GM18907 (cell line): ENCODE results near the gene RAB7B.

ENCODE experiments used
- ATAC-seq: cut with Tn5 transposase; IDR thresholded peaks from one replicate; pipeline ENCODE4 v1.9.1; 2021; ENCODE audit warnings: mild to moderate bottlenecking, moderate library complexity; ENCODE audit not compliant: unreplicated experiment

RAB7B gene

DNA sequence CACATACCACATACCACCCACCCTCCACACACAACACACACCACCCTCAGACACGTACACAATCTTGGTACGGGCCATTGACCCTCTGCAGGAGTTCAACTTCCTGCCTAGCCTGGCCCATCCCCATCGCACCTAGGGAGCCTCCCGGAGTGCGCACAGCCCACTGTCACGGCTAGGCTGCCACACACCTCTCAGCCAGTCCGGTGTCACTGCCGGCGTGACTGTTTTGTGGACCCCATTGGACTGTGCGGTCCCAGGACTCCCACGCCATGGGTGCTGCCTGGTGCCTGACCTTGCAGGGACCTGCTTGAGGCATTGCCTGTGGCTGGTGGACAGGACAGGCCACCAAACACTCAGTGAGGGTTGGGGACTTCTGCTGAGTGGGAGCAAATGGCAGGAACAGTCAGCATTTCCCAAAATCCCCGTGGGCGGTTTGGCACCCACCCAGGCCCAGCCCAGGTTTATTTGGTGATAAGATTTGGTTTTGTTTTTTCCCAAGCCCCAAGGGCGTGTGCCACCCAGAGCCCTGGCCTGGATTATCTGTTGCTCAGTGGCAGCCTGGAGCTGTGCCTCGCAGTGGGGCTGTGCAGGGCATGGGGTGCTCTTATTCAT is 27.7 kb downstream of the RAB7B start:
- no peak for ATAC-seq

DNA sequence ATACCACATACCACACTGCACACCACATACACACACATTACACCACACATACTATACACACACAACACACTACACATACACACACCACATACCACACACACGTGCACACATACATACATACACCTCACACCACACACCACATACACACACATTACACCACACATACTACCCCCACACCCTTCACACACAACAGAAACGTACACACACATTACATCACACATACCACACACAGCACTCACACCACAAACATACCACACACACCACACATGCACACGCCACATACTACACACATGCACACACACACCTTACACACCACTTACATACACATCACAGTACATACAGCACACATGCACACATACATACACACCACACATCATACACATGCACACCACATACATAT is 28.5 kb downstream of the RAB7B start:
- no peak for ATAC-seq

DNA sequence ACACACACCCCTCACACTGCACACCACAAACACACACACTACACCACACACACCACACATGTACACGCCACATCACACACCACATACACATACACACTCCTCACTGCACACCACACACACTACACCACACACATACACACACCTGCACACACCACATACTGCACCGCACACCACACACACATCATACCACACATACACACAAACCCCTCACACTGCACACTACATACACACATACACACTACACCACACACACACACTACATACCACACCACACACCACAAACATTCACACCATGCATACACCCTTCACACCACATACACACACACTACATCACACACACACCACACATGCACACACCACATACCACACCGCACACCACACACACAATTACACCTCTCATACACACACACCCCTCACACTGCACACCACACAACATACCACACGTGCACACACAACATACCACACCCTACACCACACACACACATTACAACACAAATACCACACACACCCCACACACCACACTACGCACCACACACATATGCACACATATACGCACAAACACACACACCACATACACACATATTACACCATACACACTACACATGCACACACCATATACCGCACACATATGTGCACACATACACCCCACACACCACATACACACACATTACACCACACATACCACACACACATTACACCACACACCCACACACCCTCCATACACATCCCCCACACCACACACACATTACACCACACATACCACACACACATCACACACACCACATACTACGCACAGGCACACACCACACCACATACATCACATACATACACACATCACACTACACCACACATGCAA is 29.6 kb downstream of the RAB7B start:
- no peak for ATAC-seq

DNA sequence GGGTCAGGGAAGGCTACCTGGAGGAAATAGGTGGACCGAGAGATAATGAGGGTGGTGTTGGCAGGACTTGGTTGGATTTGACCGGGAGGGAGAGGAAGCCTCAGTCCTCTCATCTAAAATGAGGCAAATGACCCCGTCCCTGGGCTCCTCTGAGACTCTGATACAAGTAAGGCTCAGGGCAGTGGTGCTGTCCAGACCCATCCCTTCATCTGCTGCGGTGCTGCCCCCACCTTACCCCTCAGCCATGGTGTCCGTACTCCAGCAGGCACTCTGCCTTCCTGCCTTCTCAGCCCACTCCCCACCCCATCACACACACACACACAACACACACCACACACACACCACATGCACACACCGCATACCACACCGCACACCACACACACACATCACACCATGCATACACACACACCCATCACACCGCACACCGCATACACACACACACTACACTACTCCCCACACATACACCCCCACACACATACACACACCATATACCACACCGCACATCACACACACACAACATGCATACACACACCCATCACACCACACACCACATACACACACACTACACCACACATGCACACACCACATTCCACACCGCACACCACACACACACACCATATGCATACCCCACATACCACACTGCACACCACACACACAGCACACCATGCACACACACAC is 30.6 kb downstream of the RAB7B start:
- ATAC-seq: no peak

DNA sequence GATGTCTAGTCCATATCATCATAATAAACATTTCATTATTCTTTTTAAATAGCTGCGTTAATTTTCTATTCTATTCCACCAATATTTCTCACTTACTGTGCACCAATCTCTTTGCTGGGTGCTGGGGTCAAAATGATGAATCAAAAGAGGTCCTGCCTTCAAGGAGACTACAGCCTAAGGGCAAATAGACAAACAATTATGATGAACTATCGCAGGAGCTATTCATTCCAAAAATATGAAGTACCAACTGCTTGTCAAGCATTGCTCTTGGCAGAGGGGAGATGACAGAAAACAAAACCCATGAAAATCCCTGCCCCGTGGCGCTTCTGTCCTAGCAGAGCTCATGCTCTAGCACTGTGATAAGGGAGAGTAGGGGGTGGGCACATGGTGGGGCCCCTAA is 31.1 kb downstream of the RAB7B start:
- ATAC-seq: no peak

DNA sequence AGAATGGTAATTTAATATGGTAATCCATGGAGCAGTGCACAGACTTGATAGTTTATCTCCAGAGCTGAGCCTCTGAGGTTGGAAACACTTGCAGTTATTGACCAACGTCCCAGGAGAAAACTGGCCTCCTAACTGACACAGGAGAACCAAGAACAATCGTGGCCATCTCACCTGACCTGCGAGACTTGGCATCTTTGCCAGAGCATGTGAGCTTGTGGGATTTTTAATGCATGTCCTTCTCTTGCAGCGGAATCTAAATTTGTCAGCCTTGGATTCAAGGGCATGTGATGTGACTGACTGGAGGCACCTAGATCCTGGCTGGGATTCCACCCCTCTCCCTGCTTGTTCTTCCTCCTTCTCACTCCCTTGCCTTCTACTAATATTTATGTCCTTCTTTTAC is 32.1 kb downstream of the RAB7B start:
- ATAC-seq: no peak

DNA sequence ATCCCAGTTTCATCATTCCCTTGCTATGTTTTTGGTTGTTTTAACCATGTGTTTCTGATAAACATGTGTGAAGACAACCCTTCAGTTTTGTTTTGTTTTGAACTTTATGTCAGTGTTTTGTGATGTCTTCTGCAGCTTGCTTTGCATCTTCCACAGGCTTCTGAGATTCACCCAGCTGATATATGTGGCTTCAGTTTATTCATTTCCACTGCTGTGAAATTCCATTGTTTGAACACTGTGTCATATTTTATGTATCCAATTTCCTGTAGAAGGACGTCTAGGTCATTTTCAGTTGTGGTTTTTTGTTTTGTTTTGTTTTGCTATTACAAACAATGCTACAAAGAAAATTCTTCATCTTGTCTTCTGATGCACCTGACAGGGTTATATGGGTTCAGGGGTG is 32.7 kb downstream of the RAB7B start:
- no peak for ATAC-seq

DNA sequence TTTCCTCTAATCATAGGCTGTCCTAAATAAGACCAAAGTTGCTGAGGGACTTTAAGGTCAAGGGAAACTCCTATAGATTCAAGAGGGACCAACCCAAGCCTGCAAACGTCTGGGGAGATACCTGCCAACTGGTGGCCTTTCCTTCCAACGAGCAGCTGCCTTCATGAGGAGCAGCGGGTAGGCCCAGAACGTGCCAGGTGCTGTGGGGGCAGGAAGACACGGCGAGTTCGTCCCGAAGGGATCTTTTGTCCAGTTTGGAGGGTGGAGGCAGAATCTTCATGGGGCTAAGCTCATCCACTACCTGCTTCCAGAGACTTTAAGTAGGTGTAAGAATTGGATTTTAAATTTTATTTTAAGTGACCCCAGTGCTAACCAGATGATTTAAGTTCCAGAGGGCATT is 34.0 kb downstream of the RAB7B start:
- ATAC-seq: no peak

DNA sequence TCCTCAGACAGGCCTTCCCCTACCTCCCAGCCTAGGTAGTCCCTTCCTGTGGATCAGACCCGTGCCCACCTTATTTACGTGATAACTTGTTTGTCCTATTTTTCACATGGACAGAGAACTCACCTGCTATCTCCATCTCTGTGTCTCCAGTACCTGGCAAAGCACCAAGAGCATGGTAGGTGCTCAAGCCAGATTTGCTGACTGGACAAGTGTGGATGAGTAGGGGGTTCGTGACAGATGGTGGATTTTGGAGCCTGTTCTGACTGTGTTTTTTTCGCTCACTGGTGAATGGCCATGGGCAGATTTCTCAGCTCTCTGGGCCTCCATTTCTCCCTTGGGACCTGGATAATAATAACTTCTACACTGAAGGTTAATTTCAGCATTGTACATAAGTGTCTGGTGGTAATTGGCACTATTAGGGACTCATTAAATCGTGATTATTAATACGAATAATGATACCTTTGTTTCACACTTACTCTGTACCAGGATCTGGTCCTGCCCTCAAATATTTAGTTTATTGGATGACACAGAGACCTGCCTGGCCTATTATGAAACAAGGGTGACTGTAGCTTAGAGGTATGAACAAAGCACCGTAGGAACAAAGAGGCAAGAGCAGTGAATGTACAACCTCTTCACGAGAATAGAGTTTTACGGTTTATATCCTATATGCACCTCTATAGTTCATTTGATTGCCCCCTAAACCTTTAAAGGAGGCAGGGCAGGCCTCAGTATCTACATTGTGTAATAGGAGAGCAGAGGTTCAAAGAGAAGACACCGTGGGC is 35.5 kb downstream of the RAB7B start:
- ATAC-seq: no peak

DNA sequence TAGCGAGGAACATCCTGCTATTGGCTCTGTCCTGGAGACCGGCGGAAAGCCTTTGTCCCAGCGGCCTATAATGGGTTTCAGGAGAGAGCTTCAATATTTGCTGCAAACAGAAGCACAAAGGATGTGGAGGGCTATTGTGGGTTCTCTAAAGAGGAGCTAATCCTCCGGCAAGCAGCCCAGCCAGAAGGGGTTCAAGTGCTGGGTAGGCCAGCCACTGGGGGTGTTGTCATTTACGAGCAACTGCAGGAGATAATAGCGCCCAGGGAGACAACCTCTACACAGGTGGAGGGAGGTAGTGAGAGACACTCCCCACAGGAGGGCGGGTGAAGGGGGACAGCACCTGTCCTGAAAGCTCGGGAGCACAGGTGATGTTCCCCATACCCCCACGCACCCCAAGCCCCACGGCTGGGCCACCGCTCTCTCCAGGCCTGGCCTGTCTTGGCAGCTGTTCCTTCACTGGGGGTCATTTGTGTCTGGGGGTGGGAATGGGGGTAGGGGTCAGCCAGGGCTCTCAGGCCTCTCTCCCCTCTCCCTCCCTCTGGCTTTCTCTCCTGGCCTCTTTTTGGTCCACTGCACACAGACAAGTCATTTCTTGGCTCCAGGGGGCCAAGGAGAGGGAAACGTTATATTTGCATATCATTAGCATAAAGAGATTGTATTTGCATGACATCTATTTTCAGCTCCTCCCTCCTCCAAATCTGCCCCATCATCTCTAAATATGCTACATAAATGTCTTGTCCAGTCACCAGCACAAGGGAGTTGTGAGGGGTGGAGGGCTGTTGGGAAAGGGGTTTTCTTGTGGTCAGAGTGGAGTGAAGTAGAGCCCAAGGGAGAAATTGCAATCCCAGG is 37.9 kb downstream of the RAB7B start:
- no peak for ATAC-seq

DNA sequence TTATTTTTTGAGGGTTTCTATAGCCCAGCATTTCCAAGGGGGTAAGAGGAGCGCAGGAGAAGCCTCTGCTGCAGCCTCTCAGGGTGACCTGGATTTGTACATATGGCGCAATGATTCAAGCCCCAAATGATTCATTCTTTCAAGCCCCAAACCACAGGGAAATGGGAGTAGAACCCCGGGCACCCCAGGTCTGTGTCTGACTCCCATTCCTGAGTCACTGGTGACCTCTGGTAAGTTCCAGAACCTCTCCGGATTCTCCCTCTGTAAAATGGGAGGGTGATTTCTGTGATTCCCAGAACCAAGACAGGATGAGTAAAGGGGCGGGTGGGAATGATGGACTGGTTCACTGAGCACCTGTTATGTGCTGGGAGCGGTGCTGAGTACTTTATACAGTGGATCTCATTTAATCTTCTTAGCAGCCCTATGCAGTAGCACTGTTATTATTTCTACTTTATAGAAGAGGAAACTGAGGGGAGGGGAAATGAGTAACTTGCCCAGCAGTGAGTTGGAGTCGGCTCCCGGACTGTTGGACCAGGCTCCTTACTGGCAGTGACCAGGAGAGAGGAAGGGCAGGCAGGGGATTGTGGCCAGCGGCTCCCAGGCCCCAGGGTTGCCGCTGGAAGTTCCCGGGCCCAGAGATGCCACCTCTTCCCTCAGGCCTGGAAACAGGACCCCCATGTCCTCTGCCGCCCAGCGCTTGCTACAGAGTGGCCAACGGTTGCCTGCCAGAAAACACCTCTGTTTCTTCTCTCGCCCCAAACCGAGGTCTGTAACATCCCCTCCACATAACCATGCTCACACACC is 39.6 kb downstream of the RAB7B start:
- ATAC-seq: no peak

DNA sequence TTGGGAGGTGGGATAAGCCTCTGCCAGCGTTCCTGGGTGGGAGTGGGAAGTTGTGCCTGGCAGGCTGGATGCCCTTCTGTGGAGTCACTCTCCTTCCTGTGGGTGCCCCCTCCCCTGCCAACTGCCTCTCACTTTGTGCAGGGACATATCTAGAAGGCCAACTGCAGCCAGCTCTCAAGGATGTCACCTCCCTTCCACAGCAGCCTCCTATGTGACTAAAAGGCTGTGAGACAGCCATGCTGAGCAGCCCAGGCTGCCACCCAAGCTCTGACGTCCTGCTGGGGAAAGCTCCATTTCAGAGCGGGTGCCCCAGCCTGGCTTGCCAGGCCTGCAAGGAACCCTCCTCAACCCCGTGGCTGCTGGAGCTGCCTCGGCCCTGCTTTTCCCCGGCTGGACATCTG is 40.4 kb downstream of the RAB7B start:
- no peak for ATAC-seq

DNA sequence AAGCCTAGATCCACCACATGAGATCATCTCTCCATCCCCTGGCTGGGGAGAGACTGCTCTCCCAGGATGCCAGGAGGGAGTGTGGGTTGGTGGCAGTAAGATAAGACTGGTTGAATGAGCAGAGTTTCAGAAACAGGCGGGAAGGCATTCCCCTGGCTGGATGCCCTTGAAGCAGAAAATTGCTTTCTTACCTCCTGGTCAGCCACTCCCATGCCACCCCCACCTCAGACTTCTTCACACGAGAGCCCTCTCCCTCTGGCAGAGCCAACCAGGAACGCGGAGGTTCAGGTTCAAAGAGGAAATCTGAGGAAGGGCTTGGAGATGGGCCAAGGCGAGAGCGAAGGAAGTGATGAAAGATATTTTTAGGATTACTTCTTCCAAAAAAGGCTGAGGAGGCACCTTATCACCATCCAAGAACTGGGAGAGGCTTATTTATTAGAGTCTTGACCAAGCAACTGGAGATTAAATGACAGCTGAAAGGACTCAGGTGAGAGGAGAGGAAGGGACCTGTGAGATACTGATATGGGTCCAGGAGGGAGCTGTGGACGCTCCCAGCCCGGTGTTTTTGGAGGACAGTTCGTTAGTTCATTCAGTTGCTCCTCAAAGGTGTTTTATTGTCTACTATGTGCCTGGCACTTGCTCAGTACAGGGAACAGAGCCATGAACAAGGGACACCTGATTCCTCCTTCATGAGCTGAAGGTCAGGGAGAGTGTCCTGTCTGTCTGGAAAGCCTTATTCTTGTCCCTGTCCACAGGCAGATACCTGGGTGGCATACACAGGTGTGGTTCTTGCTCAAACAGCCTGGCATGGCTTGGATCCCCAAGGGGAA is 41.0 kb downstream of the RAB7B start:
- ATAC-seq: no peak

DNA sequence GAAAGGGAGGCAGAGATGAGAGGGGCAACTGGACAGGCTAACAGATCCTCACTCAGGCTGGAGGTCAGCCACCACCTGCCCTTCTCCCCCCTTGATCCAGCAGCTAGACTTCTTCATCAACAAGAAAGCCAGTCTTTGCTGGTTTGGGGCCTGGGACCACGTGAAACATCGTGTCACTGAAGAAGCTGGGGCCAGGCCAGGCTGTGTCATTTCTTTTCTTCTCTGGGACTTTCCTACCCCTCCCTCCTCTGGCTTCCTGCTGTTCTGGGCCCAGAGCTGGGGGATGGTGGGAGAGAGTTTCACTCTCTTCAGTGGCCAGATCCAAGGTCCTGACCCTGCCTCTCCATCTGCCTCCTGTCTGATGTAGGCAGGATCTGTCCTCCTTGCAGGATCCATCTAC is 41.8 kb downstream of the RAB7B start:
- ATAC-seq: no peak

DNA sequence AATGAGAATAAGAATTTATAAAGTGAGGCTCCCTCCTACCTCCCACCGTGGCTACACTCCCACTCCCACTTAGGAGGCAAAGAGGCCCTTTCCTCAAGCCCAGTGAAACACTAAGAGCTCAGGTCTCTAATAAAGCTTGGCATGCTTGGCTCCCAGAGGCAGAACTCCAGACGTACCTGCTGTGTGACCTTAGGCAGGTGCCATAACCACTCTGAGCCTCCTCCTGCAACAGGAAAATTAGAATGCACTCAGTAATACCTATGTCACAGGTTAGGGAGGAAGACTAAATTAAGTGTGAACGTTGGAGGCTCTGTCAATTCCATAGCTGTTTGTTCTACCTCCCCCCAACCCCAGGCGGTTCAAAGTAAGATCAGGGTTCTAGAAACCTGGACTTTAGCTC is 43.4 kb downstream of the RAB7B start:
- ATAC-seq: no peak

DNA sequence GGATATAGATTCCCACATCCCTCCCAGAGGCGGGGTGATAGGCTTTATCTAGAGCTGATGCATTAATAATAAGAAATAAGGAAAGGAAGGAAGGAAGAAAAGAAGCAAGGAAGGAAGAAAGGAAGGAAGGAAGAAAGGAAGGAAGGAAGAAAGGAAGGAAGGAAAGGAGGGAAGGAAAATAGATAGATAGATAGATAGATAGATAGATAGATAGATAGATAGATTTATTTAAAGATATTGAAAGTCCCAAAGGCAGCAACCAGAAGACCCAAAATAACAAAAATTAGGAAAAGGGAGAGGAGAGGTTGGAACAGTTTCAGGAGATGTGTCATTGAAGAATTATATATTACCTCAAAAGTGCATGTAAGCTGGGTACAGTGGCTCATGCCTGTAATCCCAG is 47.7 kb downstream of the RAB7B start:
- no peak for ATAC-seq

DNA sequence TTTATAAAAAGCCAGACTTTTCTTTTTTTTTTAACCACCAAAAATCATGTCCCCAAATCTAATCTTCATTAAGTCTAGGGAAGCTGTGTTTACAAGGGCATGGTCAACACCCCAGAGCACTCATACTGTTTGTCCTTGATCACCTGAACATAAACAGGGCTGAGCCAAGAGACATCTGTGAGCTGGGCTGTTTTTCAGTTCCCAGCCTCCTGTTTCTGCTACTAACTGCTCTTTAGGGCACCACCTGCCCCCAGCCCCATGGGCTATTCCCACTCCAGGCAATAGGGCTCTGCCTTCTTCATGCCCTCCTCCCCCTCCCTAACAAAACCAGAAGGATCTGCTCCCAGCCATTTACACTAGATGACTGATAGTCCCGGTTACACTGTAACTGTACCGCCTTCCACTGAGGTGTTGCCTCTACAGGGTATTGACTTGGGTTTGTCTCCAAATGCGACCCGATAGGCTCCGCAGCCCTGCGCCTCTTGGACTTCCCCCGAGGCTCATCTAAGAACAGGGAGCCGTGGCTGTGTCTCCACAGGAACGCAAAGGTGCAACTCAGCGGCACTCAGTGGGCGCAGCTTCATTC is 48.3 kb downstream of the RAB7B start:
- no peak for ATAC-seq

DNA sequence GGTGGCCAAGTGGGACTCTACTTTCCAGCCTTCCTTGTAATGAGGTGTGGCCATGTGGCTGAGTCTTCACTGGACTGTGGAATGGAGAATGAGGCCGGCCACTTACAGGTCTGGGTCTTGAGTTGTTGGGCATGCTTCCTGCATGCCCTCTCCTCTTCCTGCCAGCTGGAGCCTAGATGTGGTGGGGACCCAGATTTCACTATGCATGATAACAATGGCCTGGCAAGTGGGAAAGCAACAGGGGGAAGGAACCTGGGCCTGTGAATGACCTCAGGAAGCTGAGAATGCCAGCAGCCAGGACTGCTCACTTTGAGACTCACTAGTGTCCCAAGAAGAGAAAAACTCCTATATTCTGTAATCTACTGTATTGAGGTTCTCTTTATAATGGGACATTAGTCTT is 51.4 kb downstream of the RAB7B start:
- no peak for ATAC-seq
